H9 (cell line): ENCODE measurements around the gene TMEM132D. TPM values are rescaled to one million over a fixed set of nuclear protein-coding genes. Genes with fewer than 3 reads are reported as not detected.

Experiments used
- DNase-seq: peaks from one replicate; pipeline ENCODE4 v3.0.0-alpha.2; 2017
- H2AFZ ChIP-seq: one replicate; pipeline ENCODE4 v1.6.1; 2013; ENCODE audit warnings: mild to moderate bottlenecking, low read length, control low read depth, moderate library complexity
- H2AK5ac ChIP-seq: 2 replicates; pipeline ENCODE4 v1.6.1; 2013; ENCODE audit warnings: low read length, control low read depth, mixed read lengths; ENCODE audit not compliant: insufficient read length
- H2BK120ac ChIP-seq: one replicate; pipeline ENCODE4 v1.6.1; 2013; ENCODE audit warnings: low read depth, mild to moderate bottlenecking, low read length, control low read depth, inconsistent platforms; ENCODE audit not compliant: poor library complexity, severe bottlenecking
- H2BK12ac ChIP-seq: 2 replicates; pipeline ENCODE4 v1.6.1; 2013; ENCODE audit warnings: low read length, control low read depth, mixed read lengths, low read depth; ENCODE audit not compliant: insufficient read length
- H2BK15ac ChIP-seq: 2 replicates; pipeline ENCODE4 v1.6.1; 2013; ENCODE audit warnings: low read depth, low read length, control low read depth
- H2BK20ac ChIP-seq: one replicate; pipeline ENCODE4 v1.6.1; 2013; ENCODE audit warnings: low read depth, mild to moderate bottlenecking, low read length, control low read depth, inconsistent platforms; ENCODE audit not compliant: poor library complexity, severe bottlenecking
- H2BK5ac ChIP-seq: 2 replicates; pipeline ENCODE4 v1.6.1; 2013; ENCODE audit warnings: low read length, control low read depth, mixed read lengths; ENCODE audit not compliant: insufficient read length
- H3K14ac ChIP-seq: 2 replicates; pipeline ENCODE4 v1.6.1; 2013; ENCODE audit warnings: low read length, control low read depth; ENCODE audit not compliant: insufficient read depth
- H3K18ac ChIP-seq: 2 replicates; pipeline ENCODE4 v1.6.1; 2013; ENCODE audit warnings: low read depth, mild to moderate bottlenecking, mixed read lengths, low read length, control low read depth; ENCODE audit not compliant: insufficient read length
- H3K23ac ChIP-seq: 2 replicates; pipeline ENCODE4 v1.6.1; 2013; ENCODE audit warnings: low read length, control low read depth, mixed read lengths, low read depth; ENCODE audit not compliant: insufficient read length
- H3K23me2 ChIP-seq: 2 replicates; pipeline ENCODE4 v1.6.1; 2013; ENCODE audit warnings: low read depth, mild to moderate bottlenecking, mixed read lengths, low read length, control low read depth; ENCODE audit not compliant: insufficient read length, poor library complexity, severe bottlenecking
- H3K27ac ChIP-seq: 2 replicates; pipeline ENCODE4 v1.5.1; 2013; ENCODE audit warnings: low read length, control low read depth, mixed read lengths, low read depth; ENCODE audit not compliant: insufficient read length
- H3K27me3 ChIP-seq: 2 replicates; pipeline ENCODE4 v1.6.1; 2013; ENCODE audit warnings: low read length, control low read depth, inconsistent platforms; ENCODE audit not compliant: insufficient read depth
- H3K4ac ChIP-seq: 2 replicates; pipeline ENCODE4 v1.6.1; 2013; ENCODE audit warnings: low read depth, mild to moderate bottlenecking, control low read depth, inconsistent platforms, low read length, moderate library complexity
- H3K4me1 ChIP-seq: 2 replicates; pipeline ENCODE4 v1.6.1; 2013; ENCODE audit warnings: low read length, control low read depth, inconsistent platforms; ENCODE audit not compliant: insufficient read depth
- H3K4me2 ChIP-seq: 2 replicates; pipeline ENCODE4 v1.6.1; 2013; ENCODE audit warnings: low read length, control low read depth, mixed read lengths; ENCODE audit not compliant: insufficient read length, insufficient read depth
- H3K56ac ChIP-seq: 2 replicates; pipeline ENCODE4 v1.6.1; 2013; ENCODE audit warnings: low read depth, mild to moderate bottlenecking, mixed read lengths, low read length, control low read depth; ENCODE audit not compliant: insufficient read length
- H3K79me1 ChIP-seq: 2 replicates; pipeline ENCODE4 v1.6.1; 2013; ENCODE audit warnings: low read depth, mild to moderate bottlenecking, moderate library complexity, low read length, control low read depth, inconsistent platforms; ENCODE audit not compliant: insufficient read depth, poor library complexity, severe bottlenecking
- H3K79me2 ChIP-seq: 2 replicates; pipeline ENCODE4 v1.6.1; 2013; ENCODE audit warnings: low read length, control low read depth, inconsistent platforms; ENCODE audit not compliant: insufficient read depth
- H3K9ac ChIP-seq: 2 replicates; pipeline ENCODE4 v1.6.1; 2013; ENCODE audit warnings: low read length, control low read depth, mixed read lengths; ENCODE audit not compliant: insufficient read length; ENCODE audit errors: extremely low read depth
- H3K9me3 ChIP-seq: one replicate; pipeline ENCODE4 v1.6.1; 2013; ENCODE audit warnings: low read depth, low read length, inconsistent platforms; ENCODE audit not compliant: control insufficient read depth
- H3T11ph ChIP-seq: one replicate; pipeline ENCODE4 v1.6.1; 2013; ENCODE audit warnings: mild to moderate bottlenecking, low read length, control low read depth, inconsistent platforms
- H4K20me1 ChIP-seq: one replicate; pipeline ENCODE4 v1.6.1; 2013; ENCODE audit not compliant: control insufficient read depth, insufficient read length, insufficient read depth
- H4K5ac ChIP-seq: 2 replicates; pipeline ENCODE4 v1.6.1; 2013; ENCODE audit warnings: low read depth, mild to moderate bottlenecking, mixed read lengths, low read length, control low read depth; ENCODE audit not compliant: insufficient read length
- H4K8ac ChIP-seq: replicated peaks from 2 replicates; pipeline ENCODE4 v1.6.1; 2013; ENCODE audit warnings: low read length, control low read depth, mixed read lengths, low read depth; ENCODE audit not compliant: insufficient read length
- H4K91ac ChIP-seq: 2 replicates; pipeline ENCODE4 v1.6.1; 2013; ENCODE audit warnings: low read depth, mild to moderate bottlenecking, moderate library complexity, mixed read lengths, low read length, control low read depth; ENCODE audit not compliant: insufficient read length
- H3K27ac Mint-ChIP-seq, 3 experiments: 2 replicates in 2 of 3; 3 replicates in 1 of 3; pipeline ENCODE4 v1.8.0; 2020 to 2021; ENCODE audit warnings: mixed read lengths in 3 of 3, mild to moderate bottlenecking in 1 of 3, moderate library complexity in 1 of 3
- H3K27me3 Mint-ChIP-seq: 2 replicates; pipeline ENCODE4 v1.8.0; 2021; ENCODE audit warnings: low read depth, mild to moderate bottlenecking, moderate library complexity, mixed read lengths
- H3K36me3 Mint-ChIP-seq, 3 experiments: 2 replicates in 2 of 3; 3 replicates in 1 of 3; pipeline ENCODE4 v1.8.0; 2020 to 2021; ENCODE audit warnings: low read depth in 3 of 3, mixed read lengths in 3 of 3; ENCODE audit not compliant: insufficient read depth in 1 of 3
- H3K4me1 Mint-ChIP-seq, 2 experiments: 2 replicates each; pipeline ENCODE4 v1.8.0; 2020; ENCODE audit warnings: mixed read lengths in 2 of 2
- H3K4me3 Mint-ChIP-seq, 2 experiments: 2 replicates in 1 of 2; 3 replicates in 1 of 2; pipeline ENCODE4 v1.8.0; 2020 to 2021; ENCODE audit warnings: mild to moderate bottlenecking in 2 of 2, mixed read lengths in 2 of 2, moderate library complexity in 1 of 2
- H3K9me3 Mint-ChIP-seq, 2 experiments: 2 replicates in 1 of 2; 3 replicates in 1 of 2; pipeline ENCODE4 v1.8.0; 2020; ENCODE audit warnings: mild to moderate bottlenecking in 2 of 2, mixed read lengths in 2 of 2, moderate library complexity in 1 of 2
- CTCF ChIP-seq: fragments of 200-600 bp; sonication (generic); conservative IDR thresholded peaks from 3 replicates; pipeline ENCODE4 v1.8.0; 2021; ENCODE audit warnings: antibody characterized with exemption, mild to moderate bottlenecking
- WGBS: extraction: QIAGEN DNeasy Blood & Tissue Kit; methylation state at CpG from one replicate; pipeline ENCODE4 v1.1.7; 2013; ENCODE audit warnings: missing lambda C conversion rate, low lambda C conversion rate, mixed read lengths; ENCODE audit not compliant: insufficient read length; ENCODE audit errors: extremely low coverage; 5-methylcytosine and 5-hydroxymethylcytosine counted together
- total RNA-seq: library from RNA; stranded (reverse); gene quantifications from 2 replicates; pipeline ENCODE4 v1.2.1, GENCODE V29; 2021

TMEM132D gene
- total RNA-seq, 1 experiment from 2014 or later: 6.1 TPM

- H3K4me1 ChIP-seq: peaks cover 6% of the 10 kb centered on the region; the same call in 1 of the 2 replicates
- H3K9me3 Mint-ChIP-seq: no peaks in the 10 kb centered on the region
These were observed 751.3 kb downstream of the TMEM132D start for GRCh38 chr12:129152351-129153104.

More at GRCh38 chr12:129152351-129153104, 751.3 kb downstream of the TMEM132D start:
- Mint-ChIP-seq H3K27ac (peak overlapping the region in 2 of 3 experiments; percentile 65 to 71; a peak in 2 of 7 replicates), H3K36me3 (no peaks in the 10 kb centered on the region), H3K4me3 (no peak overlapping the region), H3K4me1 (peaks cover 24% of the 10 kb centered on the region in 2 experiments), H3K27me3 (0 out of 2 replicates have a peak, but pooled peaks cover 1% of the 10 kb centered on the region)
- H3K9ac ChIP-seq: no peak overlapping the region
- H3K14ac ChIP-seq: no peak overlapping the region
- no peak overlapping the region for H2BK20ac ChIP-seq
- H2AK5ac ChIP-seq: no peak overlapping the region
- H3K23ac ChIP-seq: no peak overlapping the region
- H2BK12ac ChIP-seq: no peak overlapping the region
- H3K27me3 ChIP-seq: no peaks in the 10 kb centered on the region
- H4K5ac ChIP-seq: no peak overlapping the region
- no CpG with 5 or more reads among the region's 10 CpGs for WGBS
- TF ChIP-seq CTCF: peak; percentile 65
- H3T11ph ChIP-seq: no peak overlapping the region
- no peak overlapping the region for H3K56ac ChIP-seq
- no peaks in the 10 kb centered on the region for H4K20me1 ChIP-seq
- H3K9me3 ChIP-seq: no peaks in the 10 kb centered on the region
- H3K23me2 ChIP-seq: no peaks in the 10 kb centered on the region
- H3K79me2 ChIP-seq: no peaks in the 10 kb centered on the region
- no peak overlapping the region for H3K4me2 ChIP-seq
- no peak overlapping the region for H3K4ac ChIP-seq
- no peak overlapping the region for H2BK5ac ChIP-seq
- no peak overlapping the region for H2AFZ ChIP-seq
- no peak overlapping the region for H2BK15ac ChIP-seq
- no peak overlapping the region for H4K91ac ChIP-seq
- no peak overlapping the region for H2BK120ac ChIP-seq
- no peak overlapping the region for H3K18ac ChIP-seq
- peak; percentile 73 for DNase-seq
- H3K79me1 ChIP-seq: no peaks in the 10 kb centered on the region
- H4K8ac ChIP-seq: no peak overlapping the region
- no peak overlapping the region for H3K27ac ChIP-seq
